Mesenchymal stem cell (in vitro differentiated cells and primary cell): ENCODE results near the gene SOCS1.

Experiments used
- DNase-seq: peaks from one replicate; pipeline ENCODE4 v3.0.0-alpha.2; 2013
- H2AFZ ChIP-seq: one replicate; pipeline ENCODE4 v1.6.1; 2013; ENCODE audit warnings: low read depth, mild to moderate bottlenecking, control low read depth, inconsistent platforms, low read length, moderate library complexity
- H2AK5ac ChIP-seq: 2 replicates; pipeline ENCODE4 v1.6.1; 2013; ENCODE audit warnings: low read length, moderate library complexity, mild to moderate bottlenecking, inconsistent platforms; ENCODE audit not compliant: severe bottlenecking
- H2BK120ac ChIP-seq: one replicate; pipeline ENCODE4 v1.6.1; 2013; ENCODE audit warnings: low read depth, mild to moderate bottlenecking, inconsistent platforms, low read length, moderate library complexity
- H2BK12ac ChIP-seq, 2 experiments: one replicate each; pipeline ENCODE4 v1.6.1; 2013; ENCODE audit warnings: inconsistent platforms in 2 of 2, low read length in 2 of 2, mild to moderate bottlenecking in 2 of 2, moderate library complexity in 2 of 2, control low read depth in 1 of 2
- H2BK15ac ChIP-seq: one replicate; pipeline ENCODE4 v1.6.1; 2013; ENCODE audit warnings: mild to moderate bottlenecking, low read depth, inconsistent platforms; ENCODE audit not compliant: poor library complexity, severe bottlenecking
- H2BK5ac ChIP-seq: 2 replicates; pipeline ENCODE4 v1.6.1; 2013; ENCODE audit warnings: low read depth, mild to moderate bottlenecking, low read length, control low read depth, inconsistent platforms; ENCODE audit not compliant: poor library complexity, severe bottlenecking
- H3K14ac ChIP-seq, 2 experiments: one replicate each; pipeline ENCODE4 v1.6.1; 2013; ENCODE audit warnings: inconsistent platforms in 2 of 2, low read length in 2 of 2, control low read depth in 1 of 2, mild to moderate bottlenecking in 1 of 2, moderate library complexity in 1 of 2
- H3K18ac ChIP-seq, 2 experiments: one replicate each; pipeline ENCODE4 v1.6.1; 2013; ENCODE audit warnings: inconsistent platforms in 2 of 2, low read length in 2 of 2, control low read depth in 1 of 2, low read depth in 1 of 2, mild to moderate bottlenecking in 1 of 2
- H3K23ac ChIP-seq, 2 experiments: one replicate each; pipeline ENCODE4 v1.6.1; 2013; ENCODE audit warnings: inconsistent platforms in 2 of 2, low read length in 2 of 2, mild to moderate bottlenecking in 2 of 2, moderate library complexity in 2 of 2, control low read depth in 1 of 2
- H3K27ac ChIP-seq: 2 replicates; pipeline ENCODE4 v1.5.1; 2013; ENCODE audit warnings: mild to moderate bottlenecking, moderate library complexity, low read length, control low read depth, inconsistent platforms; ENCODE audit not compliant: poor library complexity, severe bottlenecking
- H3K27me3 ChIP-seq, 2 experiments: 2 replicates each; pipeline versions ENCODE4 v1.6.1 to v1.7.0; 2013; ENCODE audit warnings: low read length in 2 of 2, mild to moderate bottlenecking in 2 of 2, moderate library complexity in 2 of 2, control low read depth in 1 of 2, inconsistent platforms in 1 of 2; ENCODE audit not compliant: control insufficient read depth in 1 of 2, insufficient read depth in 1 of 2
- H3K36me3 ChIP-seq, 2 experiments: 2 replicates each; pipeline versions ENCODE4 v1.6.1 to v1.7.0; 2013; ENCODE audit warnings: low read length in 2 of 2, control low read depth in 1 of 2, inconsistent platforms in 1 of 2, low read depth in 1 of 2, mild to moderate bottlenecking in 1 of 2; ENCODE audit not compliant: insufficient read depth in 2 of 2, control insufficient read depth in 1 of 2
- H3K4ac ChIP-seq, 2 experiments: one replicate each; pipeline ENCODE4 v1.6.1; 2013; ENCODE audit warnings: inconsistent platforms in 2 of 2, low read length in 2 of 2, mild to moderate bottlenecking in 2 of 2, moderate library complexity in 2 of 2, control low read depth in 1 of 2, low read depth in 1 of 2
- H3K4me1 ChIP-seq: 2 replicates; pipeline ENCODE4 v1.6.1; 2013; ENCODE audit warnings: low read depth, low read length, control low read depth; ENCODE audit not compliant: control insufficient read depth, insufficient read depth
- H3K4me2 ChIP-seq: 2 replicates; pipeline ENCODE4 v1.6.1; 2013; ENCODE audit warnings: low read length, mild to moderate bottlenecking, inconsistent platforms; ENCODE audit not compliant: poor library complexity, severe bottlenecking
- H3K4me3 ChIP-seq, 2 experiments: 2 replicates each; pipeline versions ENCODE4 v1.5.1 to v1.7.0; 2013; ENCODE audit warnings: low read length in 2 of 2, mild to moderate bottlenecking in 2 of 2, control low read depth in 1 of 2, low read depth in 1 of 2; ENCODE audit not compliant: insufficient read depth in 1 of 2
- H3K79me1 ChIP-seq: replicated peaks from 2 replicates; pipeline ENCODE4 v1.6.1; 2013; ENCODE audit warnings: mild to moderate bottlenecking, control low read depth, low read length, inconsistent platforms; ENCODE audit not compliant: poor library complexity, severe bottlenecking
- H3K9ac ChIP-seq: 2 replicates; pipeline ENCODE4 v1.7.0; 2013; ENCODE audit warnings: mild to moderate bottlenecking, low read length, moderate library complexity
- H3K9me3 ChIP-seq: 2 replicates; pipeline ENCODE4 v1.7.0; 2013; ENCODE audit warnings: mild to moderate bottlenecking, low read length; ENCODE audit not compliant: control insufficient read depth
- H4K8ac ChIP-seq: one replicate; pipeline ENCODE4 v1.6.1; 2013; ENCODE audit warnings: inconsistent platforms, mild to moderate bottlenecking, low read length, moderate library complexity
- H4K91ac ChIP-seq: one replicate; pipeline ENCODE4 v1.6.1; 2013; ENCODE audit warnings: mild to moderate bottlenecking, low read length, inconsistent platforms
- WGBS: methylation state at CpG from one replicate; pipeline ENCODE4 v1.1.7; 2013; ENCODE audit warnings: mixed read lengths; 5-methylcytosine and 5-hydroxymethylcytosine counted together

SOCS1 gene

GRCh38 chr16:11253995-11254912 lies 1.8 kb downstream of the SOCS1 start:
- H2AFZ ChIP-seq, result no peak overlapping the region
- peak overlapping the region; percentile 83 for H4K8ac ChIP-seq
- peak overlapping the region in 1 of 2 experiments; percentile 8 for H3K14ac ChIP-seq
- H2AK5ac ChIP-seq, result no peak overlapping the region
- no peaks in the 10 kb centered on the region for H3K9me3 ChIP-seq
- peak overlapping the region; percentile 84 for H3K9ac ChIP-seq
- peak overlapping the region; percentile 4 to 89 for H3K4ac ChIP-seq
- peak overlapping the region; percentile 64 for H4K91ac ChIP-seq
- H2BK15ac ChIP-seq, result peak overlapping the region; percentile 60
- peaks cover 5% of the 10 kb centered on the region for H3K79me1 ChIP-seq
- H3K18ac ChIP-seq, result peak overlapping the region in 1 of 2 experiments; percentile 97
- peak overlapping the region in 1 of 2 experiments; percentile 99 for H3K23ac ChIP-seq
- H2BK12ac ChIP-seq, result no peak overlapping the region
- no peak overlapping the region for H2BK5ac ChIP-seq
- no peaks in the 10 kb centered on the region for H3K27me3 ChIP-seq
- peaks cover 50% of the 10 kb centered on the region for H3K4me1 ChIP-seq
- peak overlapping the region; percentile 80 to 84 for H3K4me3 ChIP-seq
- no peak for DNase-seq
- H3K4me2 ChIP-seq, result peak overlapping the region; percentile 90
- no peak overlapping the region for H2BK120ac ChIP-seq
- WGBS, result 30% methylated on average over 22 of the region's 29 CpGs
- peaks cover 0 to 33% of the 10 kb centered on the region in 2 experiments for H3K36me3 ChIP-seq
- H3K27ac ChIP-seq, result no peak overlapping the region

DNA sequence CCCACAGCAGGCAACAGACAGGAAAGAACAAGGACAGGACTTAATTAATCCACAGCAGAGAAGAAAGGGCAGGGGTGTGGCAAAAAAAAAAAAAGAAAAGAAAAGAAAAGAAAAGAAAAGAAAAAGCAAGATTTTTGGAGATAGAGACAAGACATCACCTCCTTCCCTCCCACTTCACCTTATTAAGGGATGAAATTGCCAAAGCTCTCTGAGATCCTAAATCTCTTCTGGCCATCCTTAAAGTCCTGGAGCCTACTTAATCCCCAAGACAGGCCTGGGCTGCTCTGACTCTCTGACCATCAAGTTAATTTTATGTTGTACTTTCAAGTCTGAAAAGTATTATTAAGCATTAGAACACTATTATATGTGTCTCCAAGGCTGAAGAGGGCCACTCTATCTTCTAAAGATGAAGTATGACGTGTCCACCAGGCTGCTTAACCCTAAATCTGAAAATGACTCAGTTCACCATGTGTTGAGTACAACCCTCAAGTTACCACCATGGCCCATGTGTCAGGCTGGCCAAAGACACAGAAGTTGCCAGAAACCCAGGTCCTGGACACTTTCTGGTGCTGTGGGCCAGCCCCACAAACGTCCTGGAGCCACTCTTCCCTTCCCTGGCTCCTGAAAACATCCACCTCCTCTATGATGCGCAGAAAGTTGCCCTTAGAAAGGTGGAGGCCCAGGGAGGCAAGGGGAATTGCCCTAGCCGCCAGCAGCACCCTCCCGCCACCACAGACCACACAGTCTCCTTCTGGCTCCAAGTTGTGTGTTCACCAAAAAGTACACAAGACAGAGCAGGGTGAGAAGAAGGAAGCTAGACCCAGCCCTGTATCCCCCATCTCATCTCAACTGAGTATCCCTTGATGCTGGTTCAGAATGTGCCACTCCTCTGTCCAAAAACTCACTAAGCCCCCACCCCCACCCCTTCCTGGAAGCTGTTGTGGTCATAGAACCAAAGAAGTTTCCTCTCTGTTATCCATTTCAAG lies 2.7 kb downstream of the SOCS1 start:
- no peak overlapping the region for H3K23ac ChIP-seq
- DNase-seq, result peak; percentile 60

DNA sequence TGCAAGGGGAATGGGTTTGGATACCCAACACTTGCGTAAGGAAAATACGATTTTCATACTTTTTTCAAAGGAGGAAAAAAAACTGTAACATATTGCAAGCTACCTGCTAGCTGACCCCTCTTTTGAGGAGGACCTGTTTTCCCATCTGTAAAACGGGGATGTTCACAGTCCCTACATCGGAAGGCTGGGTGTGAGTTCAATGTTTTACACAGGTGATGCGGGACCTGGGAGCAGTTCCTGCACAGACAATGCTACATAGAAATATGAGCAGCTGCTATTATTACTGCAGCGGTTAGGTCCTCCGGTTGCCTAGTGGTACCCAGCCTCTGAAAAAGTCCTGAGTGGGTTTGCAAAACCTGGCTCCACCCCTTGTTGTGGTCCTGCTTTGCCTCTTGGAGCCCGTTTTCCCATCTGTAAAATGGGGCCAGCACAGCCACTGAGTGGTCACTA lies 3.5 kb downstream of the SOCS1 start:
- no peak overlapping the region for H3K14ac ChIP-seq
- no peak for DNase-seq
- no peak overlapping the region for H3K9ac ChIP-seq
- H3K79me1 ChIP-seq, result peaks cover 5% of the 10 kb centered on the region
- no peak overlapping the region for H2AFZ ChIP-seq
- no peaks in the 10 kb centered on the region for H3K27me3 ChIP-seq
- no peak overlapping the region for H2BK12ac ChIP-seq
- peak overlapping the region; percentile 5 for H3K4me2 ChIP-seq
- no peak overlapping the region for H3K4me3 ChIP-seq
- no peak overlapping the region for H2AK5ac ChIP-seq
- no peaks in the 10 kb centered on the region for H3K9me3 ChIP-seq
- no peak overlapping the region for H4K8ac ChIP-seq
- H3K36me3 ChIP-seq, result peaks cover 0 to 33% of the 10 kb centered on the region in 2 experiments
- H3K27ac ChIP-seq, result no peak overlapping the region
- H2BK120ac ChIP-seq, result no peak overlapping the region
- no peak overlapping the region for H3K23ac ChIP-seq
- H3K4ac ChIP-seq, result no peak overlapping the region
- no peak overlapping the region for H2BK15ac ChIP-seq
- WGBS, result 88% methylated on average over 8 of the region's 8 CpGs
- no peak overlapping the region for H2BK5ac ChIP-seq
- peaks cover 46% of the 10 kb centered on the region for H3K4me1 ChIP-seq
- H4K91ac ChIP-seq, result no peak overlapping the region
- H3K18ac ChIP-seq, result no peak overlapping the region

More for the DNA sequence above, 2.7 kb downstream of the SOCS1 start:
- Histone ChIP-seq H3K4me2 (peak overlapping the region; percentile 55), H3K9me3 (no peaks in the 10 kb centered on the region), H3K9ac (peak overlapping the region; percentile 84), H4K8ac (no peak overlapping the region), H3K27ac (no peak overlapping the region), H3K4ac (no peak overlapping the region), H3K36me3 (peaks cover 0 to 33% of the 10 kb centered on the region in 2 experiments), H2BK15ac (no peak overlapping the region), H2AK5ac (peak overlapping the region; percentile 6), H2BK120ac (no peak overlapping the region), H3K27me3 (no peaks in the 10 kb centered on the region), H3K79me1 (peaks cover 5% of the 10 kb centered on the region), H3K4me1 (peaks cover 47% of the 10 kb centered on the region), H2AFZ (no peak overlapping the region), H2BK5ac (no peak overlapping the region), H2BK12ac (peak overlapping the region in 1 of 2 experiments; percentile 6), H4K91ac (peak overlapping the region; percentile 2), H3K14ac (peak overlapping the region in 1 of 2 experiments; percentile 38), H3K18ac (peak overlapping the region in 1 of 2 experiments; percentile 26), H3K4me3 (peak overlapping the region; percentile 17 to 80)
- WGBS, result 77% methylated on average over 5 of the region's 5 CpGs
